ENCODE results near the gene JAK2. TPM values are rescaled to one million over a fixed set of nuclear protein-coding genes. Genes with fewer than 3 reads are reported as not detected.
"Not testable (repeated sequence)": the region's sequence is repeated elsewhere in the genome, so short reads cannot be mapped to it uniquely, and the experiment has no call there.

The JAK2 gene
- total RNA-seq, 1 donor from 2014 or later: 7.1 TPM

DNA sequence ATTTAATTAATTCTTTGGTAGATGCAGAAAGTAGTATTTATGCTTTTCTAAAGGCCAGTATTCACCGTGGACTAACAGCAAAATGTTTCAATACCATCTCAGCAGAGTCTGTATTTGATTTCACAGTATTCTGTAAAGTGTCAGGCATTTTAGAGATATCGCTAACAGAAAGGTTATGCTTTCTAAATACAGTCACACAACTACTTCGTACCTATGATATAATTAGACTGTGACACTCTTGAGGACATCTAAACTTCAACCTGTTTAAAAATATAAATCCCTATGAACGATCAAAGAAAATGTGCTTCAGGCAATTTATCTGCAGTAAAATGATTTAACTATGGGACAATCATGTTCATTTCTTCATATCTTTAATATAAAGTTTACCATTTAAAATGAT lies 41.7 kb upstream of the JAK2 start:
- H3K4me3 ChIP-seq (ENCODE audit: low read depth, low read length): no peak overlapping the region
- TF ChIP-seq, protein P1, sequence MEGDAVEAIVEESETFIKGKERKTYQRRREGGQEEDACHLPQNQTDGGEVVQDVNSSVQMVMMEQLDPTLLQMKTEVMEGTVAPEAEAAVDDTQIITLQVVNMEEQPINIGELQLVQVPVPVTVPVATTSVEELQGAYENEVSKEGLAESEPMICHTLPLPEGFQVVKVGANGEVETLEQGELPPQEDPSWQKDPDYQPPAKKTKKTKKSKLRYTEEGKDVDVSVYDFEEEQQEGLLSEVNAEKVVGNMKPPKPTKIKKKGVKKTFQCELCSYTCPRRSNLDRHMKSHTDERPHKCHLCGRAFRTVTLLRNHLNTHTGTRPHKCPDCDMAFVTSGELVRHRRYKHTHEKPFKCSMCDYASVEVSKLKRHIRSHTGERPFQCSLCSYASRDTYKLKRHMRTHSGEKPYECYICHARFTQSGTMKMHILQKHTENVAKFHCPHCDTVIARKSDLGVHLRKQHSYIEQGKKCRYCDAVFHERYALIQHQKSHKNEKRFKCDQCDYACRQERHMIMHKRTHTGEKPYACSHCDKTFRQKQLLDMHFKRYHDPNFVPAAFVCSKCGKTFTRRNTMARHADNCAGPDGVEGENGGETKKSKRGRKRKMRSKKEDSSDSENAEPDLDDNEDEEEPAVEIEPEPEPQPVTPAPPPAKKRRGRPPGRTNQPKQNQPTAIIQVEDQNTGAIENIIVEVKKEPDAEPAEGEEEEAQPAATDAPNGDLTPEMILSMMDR (conservative IDR thresholded peaks at IDR 0.05; ENCODE audit: low read depth, low read length): no peak
- DNase-seq (ENCODE audit: low read depth): no peak

DNA sequence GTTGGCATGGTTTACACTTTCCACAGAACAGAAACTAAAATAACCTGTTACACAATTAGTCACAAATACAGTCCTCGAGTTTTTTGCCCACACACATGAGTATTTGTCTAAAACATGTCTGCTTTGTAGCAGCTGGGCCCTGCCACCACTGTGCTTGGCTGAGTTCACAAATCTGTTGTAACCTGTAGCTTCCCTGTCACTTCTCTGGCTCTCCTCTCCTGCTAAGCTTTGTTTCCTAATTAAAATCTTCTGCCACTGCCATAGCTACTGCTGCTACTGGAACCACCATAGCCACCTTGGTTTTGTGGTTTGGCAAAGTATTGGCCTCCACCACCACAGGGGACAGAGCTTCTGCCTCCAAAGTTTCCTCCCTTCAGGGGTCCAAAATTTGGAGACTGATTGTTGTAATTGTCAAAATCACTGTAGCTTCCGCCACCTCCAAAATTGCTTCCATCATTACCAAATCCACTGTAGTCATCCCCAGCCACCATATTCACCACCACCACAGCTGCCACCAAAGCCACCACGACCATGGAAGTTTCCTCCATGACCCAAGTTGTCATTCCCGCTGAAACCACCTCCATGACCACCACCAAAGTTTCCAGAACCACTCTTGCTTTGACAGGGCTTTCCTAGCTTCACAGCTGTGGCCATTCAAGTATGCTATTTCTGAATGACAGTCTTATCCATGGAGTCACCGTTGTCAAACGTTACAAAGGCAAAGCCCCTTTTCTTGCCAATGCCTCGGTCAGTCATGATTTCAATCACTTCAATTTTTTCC lies 40.5 kb upstream of the JAK2 start:
- H3K4me3 ChIP-seq (ENCODE audit: low read depth, low read length); DNase-seq (ENCODE audit: low read depth): not testable (repeated sequence)

DNA sequence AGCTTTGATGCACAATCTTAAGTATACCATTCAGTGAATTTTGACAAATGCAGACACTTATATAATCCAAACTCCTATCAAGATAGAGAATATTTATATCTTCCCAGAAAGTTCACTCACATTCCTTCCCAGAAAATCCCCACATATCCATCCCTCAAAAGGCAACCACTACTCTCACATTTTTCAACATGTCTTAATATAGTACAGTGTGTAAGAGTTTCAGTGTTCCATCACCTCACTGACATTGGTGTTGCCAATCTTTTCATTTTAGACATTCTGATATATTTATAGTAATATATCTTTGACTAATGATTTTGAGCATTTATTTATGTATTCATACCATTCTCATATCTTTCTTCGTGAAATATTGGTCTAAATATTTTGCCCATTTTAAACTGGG lies 38.1 kb upstream of the JAK2 start:
- TF ChIP-seq, protein P1 (conservative IDR thresholded peaks at IDR 0.05; ENCODE audit: low read depth, low read length): no peak

DNA sequence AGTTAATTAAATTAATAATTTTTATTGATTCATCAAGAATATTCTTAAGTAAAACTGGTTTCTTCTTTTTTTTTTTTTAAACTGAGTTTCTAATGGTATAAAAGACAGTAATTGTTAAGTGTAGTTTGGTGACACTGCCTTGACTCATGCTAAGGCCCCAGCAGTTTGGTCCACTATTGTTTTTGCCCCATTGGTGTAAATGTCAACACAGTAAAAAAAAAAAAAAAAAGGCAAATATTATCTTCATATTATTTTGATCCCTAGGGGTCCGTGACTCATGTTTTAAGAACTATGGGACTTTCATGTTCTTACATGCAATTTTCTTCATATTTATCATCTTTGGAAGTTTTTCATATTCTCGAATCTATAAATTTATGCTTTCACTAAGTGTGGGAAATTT lies 29.2 kb upstream of the JAK2 start:
- DNase-seq (ENCODE audit: low read depth): no peak
- TF ChIP-seq, protein P1 (conservative IDR thresholded peaks at IDR 0.05; ENCODE audit: low read depth, low read length): no peak
- H3K4me3 ChIP-seq (ENCODE audit: low read depth, low read length): no peak overlapping the region

More for the DNA sequence above, 38.1 kb upstream of the JAK2 start:
- no peak for DNase-seq (ENCODE audit: low read depth)
- no peak overlapping the region for H3K4me3 ChIP-seq (ENCODE audit: low read depth, low read length)

DNA sequence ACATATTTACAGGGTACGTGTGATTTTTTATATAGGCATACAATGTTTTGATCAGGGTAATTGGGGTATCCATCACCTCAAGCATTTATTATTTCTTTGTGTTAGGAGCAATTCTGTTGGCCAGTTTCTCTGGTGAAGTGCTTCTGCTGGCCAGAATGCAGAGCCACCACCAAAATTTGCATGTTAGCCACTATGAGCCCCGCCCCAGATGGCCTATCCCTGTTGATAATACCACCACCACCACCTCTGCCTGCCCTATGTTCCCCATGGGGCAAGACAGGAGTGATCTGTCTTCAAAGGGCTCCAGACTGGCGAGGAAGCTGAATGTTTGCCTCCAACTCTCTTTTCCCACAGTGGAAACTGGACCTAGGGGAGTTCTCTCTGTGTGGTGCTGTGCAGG lies 26.0 kb upstream of the JAK2 start:
- no peak overlapping the region for H3K4me3 ChIP-seq (ENCODE audit: low read depth, low read length)
- TF ChIP-seq, protein P1 (conservative IDR thresholded peaks at IDR 0.05; ENCODE audit: low read depth, low read length): no peak
- no peak for DNase-seq (ENCODE audit: low read depth)

DNA sequence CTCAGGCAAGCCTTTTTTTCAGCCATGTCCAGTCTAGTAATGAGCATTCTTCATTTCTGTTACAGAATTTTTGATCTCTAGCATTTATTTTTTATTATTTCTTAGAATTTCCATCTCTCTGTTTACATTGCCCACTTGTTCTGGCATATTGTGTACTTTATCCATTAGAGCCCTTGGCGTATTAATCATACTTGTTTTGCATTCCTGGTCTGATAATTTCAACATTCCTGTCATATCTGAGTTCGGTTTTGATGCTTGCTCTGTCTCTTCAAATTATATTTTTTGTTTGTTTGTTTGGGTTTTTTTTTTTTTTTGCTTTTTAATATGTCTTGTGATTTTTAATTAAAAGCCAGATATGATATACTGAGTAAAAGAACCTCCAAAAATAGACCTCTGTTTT lies 23.0 kb upstream of the JAK2 start:
- TF ChIP-seq, protein P1 (conservative IDR thresholded peaks at IDR 0.05; ENCODE audit: low read depth, low read length): no peak
- no peak overlapping the region for H3K4me3 ChIP-seq (ENCODE audit: low read depth, low read length)
- DNase-seq (ENCODE audit: low read depth): no peak

DNA sequence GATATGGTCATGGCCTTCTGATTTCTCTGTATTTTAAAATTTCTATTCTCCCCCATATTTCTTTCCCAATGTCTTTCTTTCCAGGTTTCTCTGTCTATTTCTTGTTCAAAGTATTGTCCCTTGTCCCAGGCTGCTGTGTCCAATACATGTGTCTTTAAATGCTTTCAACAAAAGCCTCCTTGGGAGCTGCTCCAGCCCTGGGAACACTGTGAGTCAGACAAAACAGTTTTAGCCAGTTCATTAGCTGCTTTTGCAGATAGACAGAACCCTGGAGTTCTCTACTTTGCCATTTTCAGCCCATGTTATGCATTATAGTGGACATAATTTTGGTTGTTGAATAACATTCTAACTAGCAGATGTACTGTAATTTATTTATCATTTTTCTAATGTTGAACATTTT lies 20.5 kb upstream of the JAK2 start:
- no peak for DNase-seq (ENCODE audit: low read depth)
- H3K4me3 ChIP-seq (ENCODE audit: low read depth, low read length): no peak overlapping the region
- TF ChIP-seq, protein P1 (conservative IDR thresholded peaks at IDR 0.05; ENCODE audit: low read depth, low read length): no peak

Measured in epithelial cell of proximal tubule (primary cell).